K562 (cell line): ENCODE measurements around the gene CACNB1. TPM values are rescaled to one million over a fixed set of nuclear protein-coding genes. Genes with fewer than 3 reads are reported as not detected.

Experiments
- ATAC-seq: fragments of 200-7000 bp; cut with Tn5 transposase; 3 replicates; pipeline ENCODE4 v1.9.1; 2020; ENCODE audit warnings: moderate library complexity
- BruUV-seq: library from RNA; stranded (reverse); fragments of 400-500 nt; replicated peaks from 2 replicates; lab custom pipeline; 2021; lab: Mats Ljungman, UMichigan
- CTCF ChIA-PET: fragments of 300-600 bp; formaldehyde crosslinking; extraction: SDS; loops from one replicate; lab custom pipeline; 2021; ENCODE audit warnings: low intra/inter-chr PET ratio; lab: Yijun Ruan, JAX
- POLR2A ChIA-PET: fragments of 300-600, 350-650 bp; sonication (Branson Sonifier 250); formaldehyde crosslinking; extraction: SDS; loops from one replicate; lab custom pipeline; 2021; ENCODE audit warnings: antibody characterized with exemption, inconsistent platforms; lab: Yijun Ruan, JAX
- DNase-seq, 4 experiments: peaks; one replicate each; pipeline versions ENCODE4 v3.0.0 to v3.0.0-alpha.2; 2011 to 2018; ENCODE audit warnings: low spot score in 3 of 4, mixed read lengths in 3 of 4; ENCODE audit errors: extremely low read depth in 1 of 4
- FAIRE-seq: peaks from 2 replicates; lab custom pipeline; 2011; peaks lifted over from hg19 to GRCh38; lab: Jason Lieb, UNC
- H2AFZ ChIP-seq: 2 replicates; pipeline ENCODE4 v1.6.0; 2011; ENCODE audit warnings: low read depth, low read length, control low read depth, inconsistent platforms
- H3K27ac ChIP-seq: fragments of 200-600 bp; 3 replicates; pipeline ENCODE4 v1.8.0; 2011; ENCODE audit warnings: low read depth, mild to moderate bottlenecking, control low read depth, inconsistent platforms, low read length, moderate library complexity, mixed read lengths; ENCODE audit errors: extremely low read depth
- H3K27me3 ChIP-seq, 2 experiments: fragments of 300-600 bp in 1 of 2; 2 replicates in 1 of 2; 3 replicates in 1 of 2; pipeline versions ENCODE4 v1.6.0 to v1.8.0; 2011; ENCODE audit warnings: inconsistent platforms in 2 of 2, low read length in 2 of 2, mild to moderate bottlenecking in 1 of 2, mixed read lengths in 1 of 2, moderate library complexity in 1 of 2; ENCODE audit not compliant: control insufficient read depth in 2 of 2, insufficient read depth in 2 of 2
- H3K36me3 ChIP-seq: fragments of 300-600 bp; 3 replicates; pipeline ENCODE4 v1.8.0; 2011; ENCODE audit warnings: mild to moderate bottlenecking, low read length, inconsistent platforms; ENCODE audit not compliant: control insufficient read depth, insufficient read depth
- H3K4me1 ChIP-seq, 2 experiments: fragments of 200-600 bp in 1 of 2; replicated peaks in 1 of 2; 2 replicates in 1 of 2; 3 replicates in 1 of 2; pipeline versions ENCODE4 v1.5.1 to v1.8.0; 2011; ENCODE audit warnings: inconsistent platforms in 2 of 2, low read length in 2 of 2, mild to moderate bottlenecking in 1 of 2, mixed read lengths in 1 of 2, moderate library complexity in 1 of 2; ENCODE audit not compliant: control insufficient read depth in 2 of 2, insufficient read depth in 2 of 2
- H3K4me2 ChIP-seq: 2 replicates; pipeline ENCODE4 v1.6.1; 2011; ENCODE audit warnings: low read length, control low read depth, inconsistent platforms, mixed read lengths; ENCODE audit not compliant: insufficient read depth
- H3K4me3 ChIP-seq: fragments of 200-600 bp; sonication (generic), shearing (Covaris generic); 2 replicates; pipeline ENCODE4 v1.5.1; 2016; ENCODE audit warnings: control low read depth, inconsistent platforms
- H3K79me2 ChIP-seq: fragments of 200-600 bp; 3 replicates; pipeline ENCODE4 v1.8.0; 2011; ENCODE audit warnings: low read length, inconsistent platforms; ENCODE audit not compliant: control insufficient read depth, insufficient read depth
- H3K9ac ChIP-seq, 2 experiments: 2 replicates each; pipeline versions ENCODE4 v1.6.0 to v1.6.1; 2011; ENCODE audit warnings: low read depth in 2 of 2, low read length in 2 of 2, control low read depth in 1 of 2, inconsistent platforms in 1 of 2, mild to moderate bottlenecking in 1 of 2, mixed read lengths in 1 of 2; ENCODE audit not compliant: insufficient read depth in 1 of 2
- H3K9me1 ChIP-seq: one replicate; pipeline ENCODE4 v1.6.0; 2011; ENCODE audit warnings: inconsistent platforms, mild to moderate bottlenecking, low read length, moderate library complexity; ENCODE audit not compliant: control insufficient read depth, insufficient read depth
- H3K9me3 ChIP-seq: replicated peaks from 2 replicates; pipeline ENCODE4 v1.5.1; 2011; ENCODE audit warnings: low read depth, low read length, inconsistent platforms; ENCODE audit not compliant: control insufficient read depth, insufficient read depth
- H4K20me1 ChIP-seq: replicated peaks from 2 replicates; pipeline ENCODE4 v1.6.1; 2011; ENCODE audit warnings: low read length, inconsistent platforms, mixed read lengths; ENCODE audit not compliant: control insufficient read depth, insufficient read depth
- CEBPB ChIP-seq: fragments of 450-650 bp; IDR thresholded peaks from 2 replicates; pipeline ENCODE4 v1.6.1; 2016; ENCODE audit warnings: missing genetic modification characterization, missing compliant biosample characterization
- NFIC ChIP-seq: fragments of 450-650 bp; IDR thresholded peaks from 2 replicates; pipeline ENCODE4 v1.6.1; 2017; ENCODE audit warnings: mild to moderate bottlenecking, inconsistent platforms
- VEZF1 ChIP-seq: fragments of 200-800 bp; sonication (Bioruptor generic); IDR thresholded peaks from 2 replicates; pipeline ENCODE4 v1.6.1; 2017; ENCODE audit warnings: missing genetic modification characterization, missing compliant biosample characterization
- ZBTB7A ChIP-seq: IDR thresholded peaks from 2 replicates; pipeline ENCODE4 v1.6.1; 2011; ENCODE audit warnings: low read depth, mild to moderate bottlenecking, low read length, moderate library complexity, borderline replicate concordance; ENCODE audit not compliant: control insufficient read depth
- WGBS: fragments of 100-300 bp; shearing (Covaris generic); methylation state at CpG from one replicate; pipeline ENCODE4 v1.1.6; 2016; ENCODE audit warnings: low coverage, mixed read lengths; ENCODE audit not compliant: insufficient coverage; ENCODE audit errors: missing lambda C conversion rate; 5-methylcytosine and 5-hydroxymethylcytosine counted together
- in situ Hi-C: fragments of 300-500 bp; cut with MboI; formaldehyde crosslinking; loops from 4 replicates; pipeline ENCODE4 v1.15.0; 2018; ENCODE audit warnings: inconsistent platforms, mixed read lengths
- intact Hi-C: fragments of 100-400 bp; cut with micrococcal nuclease; formaldehyde crosslinking; loops from 2 replicates; pipeline ENCODE4 v1.14.2; 2022
- polyA plus RNA-seq, 8 experiments: library from polyadenylated mRNA; depleted of rRNA in 4 of 8; stranded (reverse) in 5 of 8; unstranded in 3 of 8; fragments of >200 nt; fragmentation: Nextera tagmentation in 2 of 8; fragmentation: Illumina TruSeq in 1 of 8; extraction: Ambion mirVana in 2 of 8; extraction: Trizol in 1 of 8; gene quantifications; 2 replicates each; pipeline versions ENCODE4 v1.2.1 to v1.2.3, GENCODE V29; 2011 to 2014; ENCODE audit warnings: inconsistent platforms in 1 of 8, missing spikeins in 1 of 8
- total RNA-seq, 7 experiments: library from RNA; depleted of rRNA in 6 of 7; stranded (reverse); fragments of >200 nt in 6 of 7; fragmentation: Illumina TruSeq in 2 of 7; extraction: Trizol in 2 of 7; gene quantifications; 2 replicates each; pipeline versions ENCODE4 v1.2.1 to v1.2.3, GENCODE V29; 2011 to 2021; ENCODE audit warnings: low replicate concordance in 1 of 7

The CACNB1 gene
- total and polyA plus RNA-seq, 9 of the 15 experiments (the other 6 are each of a cell fraction or from before 2014, with no cell fraction given) = 0.08 to 7.4 (median 3.0) TPM

DNA sequence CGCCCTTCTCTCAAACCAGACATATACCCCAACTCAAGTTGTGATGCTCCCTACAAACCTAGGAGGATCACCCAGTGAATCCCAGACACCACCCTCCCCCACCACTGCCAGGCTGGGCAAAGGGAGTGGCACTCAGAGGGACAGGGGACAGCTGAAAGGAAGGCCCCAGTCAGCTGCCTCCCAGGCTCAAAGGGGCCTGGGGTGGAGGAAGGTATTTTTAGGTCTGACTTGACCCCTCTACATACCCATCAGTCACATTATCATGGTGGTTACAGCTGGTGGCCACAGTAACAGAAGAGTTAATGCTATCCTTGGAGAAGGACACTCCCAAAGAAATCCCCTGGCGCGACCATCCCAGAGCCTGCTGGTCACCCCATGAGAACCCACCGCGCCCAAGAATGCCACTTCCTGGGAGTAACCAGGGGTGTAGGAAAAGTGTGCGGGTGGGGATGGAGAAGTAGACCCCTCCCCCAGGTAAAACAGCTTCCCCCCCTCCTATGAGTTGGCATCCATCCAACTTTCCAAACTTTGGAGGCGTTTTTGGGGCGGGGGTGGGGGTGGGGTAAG, 1.1 kb downstream of the CACNB1 start:
- peaks cover 32% of the 10 kb centered on the region; the same call in 2 of the 3 replicates for H3K36me3 ChIP-seq
- intact Hi-C loops = no loop called here
- no peak overlapping the region for H3K4me3 ChIP-seq
- H3K9me1 ChIP-seq = no peaks in the 10 kb centered on the region
- H3K27ac ChIP-seq = no peak overlapping the region
- ATAC-seq (no peak), DNase-seq (no peak), FAIRE-seq (no peak)
- peak overlapping the region; percentile 78 for H3K4me2 ChIP-seq
- ChIA-PET POLR2A (interaction anchor here (0.6 to 1.5 kb wide), 4 partner anchors 10 to 799 kb away, joined by 3 to 6 read pairs (median 4); no protein-coding TSS in a partner anchor), CTCF (no interaction called here)
- BruUV-seq = no TSS peak
- peak overlapping the region in 1 of 2 experiments; percentile 46; a peak in 1 of 4 replicates for H3K9ac ChIP-seq
- H3K79me2 ChIP-seq = peaks cover 32% of the 10 kb centered on the region
- TF ChIP-seq NFIC (peak; percentile 92), VEZF1 (CRISPR knock-in tag) (0 out of 2 replicates have a peak, but pooled peaks have one; percentile 10), ZBTB7A (peak; percentile 20; the same call in 1 of the 2 replicates), CEBPB (tag) (no peak)
- H3K27me3 ChIP-seq = no peaks in the 10 kb centered on the region
- WGBS = 71% methylated on average over 5 of the region's 8 CpGs
- no peak overlapping the region for H2AFZ ChIP-seq
- no peaks in the 10 kb centered on the region for H3K9me3 ChIP-seq
- peaks cover 33 to 49% of the 10 kb centered on the region in 2 experiments; a peak in 4 of 5 replicates for H3K4me1 ChIP-seq
- peaks cover 3% of the 10 kb centered on the region; the same call in 1 of the 2 replicates for H4K20me1 ChIP-seq
- in situ Hi-C loops = no loop called here
